OCI-LY7 (cell line): Measurements from ENCODE around the gene TMEM213. TPM values are rescaled to one million over a fixed set of nuclear protein-coding genes. Genes with fewer than 3 reads are reported as not detected.

Experiments used
- BruUV-seq: library from RNA; stranded (reverse); fragments of 400-500 nt; replicated peaks from 2 replicates; lab custom pipeline; 2021; lab: Mats Ljungman, UMichigan
- CTCF ChIA-PET: fragments of 300-600 bp; sonication (Branson Sonifier 250); formaldehyde crosslinking; loops from one replicate; lab custom pipeline; 2022; ENCODE audit warnings: antibody characterized with exemption; ENCODE audit not compliant: unreplicated experiment; lab: Charles Lee
- POLR2A ChIA-PET: fragments of 300-600 bp; sonication (Branson Sonifier 250); formaldehyde crosslinking; loops from one replicate; lab custom pipeline; 2022; ENCODE audit warnings: antibody characterized with exemption; lab: Charles Lee
- DNase-seq: peaks from one replicate; pipeline ENCODE4 v3.0.0-alpha.2; 2015; ENCODE audit warnings: low spot score
- H2AFZ ChIP-seq: fragments of 200-600 bp; sonication (generic), shearing (Covaris generic); 2 replicates; pipeline ENCODE4 v1.6.1; 2014; ENCODE audit warnings: mild to moderate bottlenecking, antibody characterized with exemption, low read length, moderate library complexity
- H3K27ac ChIP-seq: fragments of 200-600 bp; sonication (generic); 2 replicates; pipeline ENCODE4 v1.5.1; 2014; ENCODE audit warnings: mixed run types, low read depth, mild to moderate bottlenecking, moderate library complexity, low read length, inconsistent platforms; ENCODE audit not compliant: poor library complexity, severe bottlenecking
- H3K36me3 ChIP-seq: fragments of 200-600 bp; sonication (generic); 2 replicates; pipeline ENCODE4 v1.6.1; 2014; ENCODE audit warnings: mild to moderate bottlenecking, antibody characterized with exemption, low read length, moderate library complexity, mixed read lengths; ENCODE audit not compliant: insufficient read depth
- H3K4me1 ChIP-seq: fragments of 200-600 bp; sonication (generic); 2 replicates; pipeline ENCODE4 v1.5.1; 2014; ENCODE audit warnings: mild to moderate bottlenecking, low read length; ENCODE audit not compliant: insufficient read depth, poor library complexity, severe bottlenecking
- H3K4me2 ChIP-seq: fragments of 200-600 bp; sonication (generic); 2 replicates; pipeline ENCODE4 v1.6.1; 2014; ENCODE audit warnings: mild to moderate bottlenecking, low read length
- H3K4me3 ChIP-seq: fragments of 200-600 bp; sonication (generic); 2 replicates; pipeline ENCODE4 v1.5.1; 2014; ENCODE audit warnings: mild to moderate bottlenecking, low read depth, low read length; ENCODE audit not compliant: poor library complexity, severe bottlenecking
- H3K79me2 ChIP-seq: fragments of 200-600 bp; sonication (generic); 2 replicates; pipeline ENCODE4 v1.6.1; 2016; ENCODE audit warnings: low read depth, mild to moderate bottlenecking, low read length, moderate library complexity, mixed read lengths; ENCODE audit not compliant: insufficient read depth
- H3K9me2 ChIP-seq: fragments of 200-600 bp; sonication (generic); 2 replicates; pipeline ENCODE4 v1.6.1; 2016; ENCODE audit warnings: mild to moderate bottlenecking, low read length, mixed read lengths; ENCODE audit not compliant: insufficient read depth
- H3K9me3 ChIP-seq: fragments of 200-600 bp; sonication (generic); 2 replicates; pipeline ENCODE4 v1.6.1; 2014; ENCODE audit warnings: mild to moderate bottlenecking, mixed run types, low read length, mixed read lengths
- H4K20me1 ChIP-seq: fragments of 200-600 bp; sonication (generic); 2 replicates; pipeline ENCODE4 v1.6.1; 2014; ENCODE audit warnings: mild to moderate bottlenecking, antibody characterized with exemption, low read length, moderate library complexity, mixed read lengths; ENCODE audit not compliant: insufficient read depth
- CTCF ChIP-seq: fragments of 200-600 bp; sonication (generic); conservative IDR thresholded peaks from 2 replicates; pipeline ENCODE4 v1.5.1; 2014; ENCODE audit warnings: mild to moderate bottlenecking, antibody characterized with exemption, low read length, moderate library complexity, mixed read lengths
- EZH2phosphoT487 ChIP-seq: fragments of 200-600 bp; sonication (generic); IDR thresholded peaks from 2 replicates; pipeline ENCODE4 v1.6.1; 2018; ENCODE audit warnings: low read depth, borderline replicate concordance, mild to moderate bottlenecking, mixed run types, antibody characterized with exemption, low read length, moderate library complexity, mixed read lengths
- intact Hi-C: fragments of 100-400 bp; cut with micrococcal nuclease; formaldehyde crosslinking; loops from one replicate; pipeline ENCODE4 v1.10.0; 2022; ENCODE audit not compliant: unreplicated experiment
- total RNA-seq, 2 experiments: library from RNA; depleted of rRNA in 1 of 2; stranded (reverse); fragments of >200 nt in 1 of 2; shearing (Covaris generic) in 1 of 2; gene quantifications; 2 replicates each; pipeline ENCODE4 v1.2.3, GENCODE V29; 2014 to 2022

TMEM213 gene
- total RNA-seq, 2 experiments from 2014 or later = not detected

DNA sequence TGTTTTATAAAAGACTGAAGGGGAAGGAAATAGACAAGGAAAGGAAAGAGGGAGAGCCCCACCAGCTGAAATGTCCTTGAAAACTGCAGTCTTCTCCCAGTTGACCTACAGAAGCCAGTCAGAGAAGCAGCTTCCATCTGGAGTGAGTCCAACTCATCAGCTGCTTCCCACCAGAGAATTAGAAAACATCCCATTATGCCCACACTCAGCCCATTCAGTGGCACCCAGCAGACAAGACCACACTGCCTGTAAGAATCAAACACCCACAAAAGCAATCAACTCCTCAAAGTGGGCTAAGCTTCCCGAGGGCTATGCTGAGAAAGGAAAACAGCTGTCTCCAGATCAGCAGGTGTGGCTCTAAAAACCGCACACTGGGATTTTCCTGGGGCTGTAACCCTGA is 29.6 kb upstream of the TMEM213 start:
- no peak overlapping the region for H3K4me3 ChIP-seq
- H4K20me1 ChIP-seq = no peaks in the 10 kb centered on the region
- no peak for TF ChIP-seq CTCF
- no peak for TF ChIP-seq EZH2phosphoT487
- H3K27ac ChIP-seq = no peak overlapping the region
- ChIA-PET CTCF (interaction anchor here (0.7 kb wide), 1 partner anchor 30 kb away, joined by 3 read pairs; no protein-coding TSS in a partner anchor), POLR2A (no interaction called here)
- no peak overlapping the region for H3K4me2 ChIP-seq
- no peaks in the 10 kb centered on the region for H3K9me2 ChIP-seq
- BruUV-seq = no TSS peak
- H3K4me1 ChIP-seq = no peaks in the 10 kb centered on the region
- no peak overlapping the region for H2AFZ ChIP-seq
- intact Hi-C loops = no loop called here
- H3K9me3 ChIP-seq = no peaks in the 10 kb centered on the region
- no peak for DNase-seq
- no peaks in the 10 kb centered on the region for H3K36me3 ChIP-seq
- no peaks in the 10 kb centered on the region for H3K79me2 ChIP-seq

GRCh38 chr7:138770904-138771303 is 26.9 kb upstream of the TMEM213 start:
- POLR2A ChIA-PET = interaction anchor here (0.5 kb wide), 1 partner anchor 260 kb away, joined by 3 read pairs; no protein-coding TSS in a partner anchor
- no peak for DNase-seq
- Histone ChIP-seq H3K79me2 (no peaks in the 10 kb centered on the region), H2AFZ (no peak overlapping the region), H3K27ac (no peak overlapping the region), H3K9me3 (no peaks in the 10 kb centered on the region), H3K4me2 (no peak overlapping the region), H3K36me3 (no peaks in the 10 kb centered on the region), H3K4me3 (no peak overlapping the region), H3K4me1 (no peaks in the 10 kb centered on the region), H3K9me2 (no peaks in the 10 kb centered on the region), H4K20me1 (no peaks in the 10 kb centered on the region)
- TF ChIP-seq EZH2phosphoT487 = no peak
- TF ChIP-seq CTCF = no peak
- intact Hi-C loops = no loop called here
- CTCF ChIA-PET = no interaction called here
- BruUV-seq = no TSS peak

DNA sequence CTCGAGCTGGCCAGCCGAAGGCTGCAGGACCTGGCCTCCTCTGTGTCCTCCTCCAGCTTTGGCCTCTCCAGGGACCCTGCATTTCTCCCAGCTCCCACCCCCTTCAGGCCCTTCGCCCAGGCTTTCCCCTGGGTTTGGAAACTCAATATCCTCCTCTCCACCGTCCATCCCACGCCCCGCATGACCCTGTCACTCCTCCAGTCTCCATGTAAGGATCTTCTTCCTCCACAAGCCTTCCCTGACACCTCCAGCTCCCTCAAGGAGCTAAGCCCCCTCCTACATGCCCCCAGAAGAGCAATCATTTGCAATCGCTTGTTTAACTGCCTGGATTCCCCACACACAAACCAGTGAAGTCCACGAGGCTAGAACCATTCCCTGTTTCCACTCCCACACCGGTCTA is 24.6 kb upstream of the TMEM213 start:
- H3K4me3 ChIP-seq = no peak overlapping the region
- intact Hi-C loops = no loop called here
- no peak overlapping the region for H3K27ac ChIP-seq
- ChIA-PET CTCF (no interaction called here), POLR2A (no interaction called here)
- no peaks in the 10 kb centered on the region for H3K4me1 ChIP-seq
- no peaks in the 10 kb centered on the region for H3K36me3 ChIP-seq
- no peaks in the 10 kb centered on the region for H3K9me2 ChIP-seq
- no peak overlapping the region for H2AFZ ChIP-seq
- TF ChIP-seq CTCF (no peak), EZH2phosphoT487 (no peak)
- no peaks in the 10 kb centered on the region for H4K20me1 ChIP-seq
- BruUV-seq = no TSS peak
- no peaks in the 10 kb centered on the region for H3K9me3 ChIP-seq
- no peak overlapping the region for H3K4me2 ChIP-seq
- no peaks in the 10 kb centered on the region for H3K79me2 ChIP-seq
- no peak for DNase-seq
